ENCODE data around the gene LIN28B.

Gene LIN28B

DNA sequence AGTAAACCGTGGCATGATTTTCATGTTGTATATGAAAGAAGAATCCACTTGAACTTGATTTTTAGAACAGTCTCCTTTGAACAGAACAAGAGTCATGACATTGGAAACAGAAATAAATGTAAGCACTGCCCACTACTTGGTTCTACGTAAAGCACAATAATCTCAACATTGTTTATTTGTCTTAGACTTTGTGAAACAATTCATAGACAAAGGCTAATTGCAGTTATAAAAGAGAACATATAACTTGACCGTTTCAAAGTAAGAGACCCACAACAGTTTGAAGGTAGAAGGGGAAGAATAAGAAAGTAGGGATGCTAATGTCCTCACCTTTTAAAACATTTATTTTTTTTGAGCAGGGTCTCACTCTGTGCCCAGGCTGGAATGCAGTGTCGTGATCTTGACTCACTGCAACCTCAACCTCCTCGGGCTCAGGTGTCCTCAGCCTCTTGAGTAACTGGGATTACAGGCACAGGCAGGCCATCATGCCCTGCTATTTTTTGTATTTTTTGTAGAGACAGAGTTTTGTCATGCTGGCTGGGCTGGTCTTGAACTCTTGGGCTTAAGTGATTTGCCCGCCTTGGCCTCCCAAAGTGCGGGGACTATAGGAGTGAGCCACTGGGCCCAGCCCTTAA lies 151.8 kb downstream of the LIN28B start:
- DNase-seq (ENCODE audit: low read depth in 2 of 3, low spot score in 2 of 3): no peak

DNA sequence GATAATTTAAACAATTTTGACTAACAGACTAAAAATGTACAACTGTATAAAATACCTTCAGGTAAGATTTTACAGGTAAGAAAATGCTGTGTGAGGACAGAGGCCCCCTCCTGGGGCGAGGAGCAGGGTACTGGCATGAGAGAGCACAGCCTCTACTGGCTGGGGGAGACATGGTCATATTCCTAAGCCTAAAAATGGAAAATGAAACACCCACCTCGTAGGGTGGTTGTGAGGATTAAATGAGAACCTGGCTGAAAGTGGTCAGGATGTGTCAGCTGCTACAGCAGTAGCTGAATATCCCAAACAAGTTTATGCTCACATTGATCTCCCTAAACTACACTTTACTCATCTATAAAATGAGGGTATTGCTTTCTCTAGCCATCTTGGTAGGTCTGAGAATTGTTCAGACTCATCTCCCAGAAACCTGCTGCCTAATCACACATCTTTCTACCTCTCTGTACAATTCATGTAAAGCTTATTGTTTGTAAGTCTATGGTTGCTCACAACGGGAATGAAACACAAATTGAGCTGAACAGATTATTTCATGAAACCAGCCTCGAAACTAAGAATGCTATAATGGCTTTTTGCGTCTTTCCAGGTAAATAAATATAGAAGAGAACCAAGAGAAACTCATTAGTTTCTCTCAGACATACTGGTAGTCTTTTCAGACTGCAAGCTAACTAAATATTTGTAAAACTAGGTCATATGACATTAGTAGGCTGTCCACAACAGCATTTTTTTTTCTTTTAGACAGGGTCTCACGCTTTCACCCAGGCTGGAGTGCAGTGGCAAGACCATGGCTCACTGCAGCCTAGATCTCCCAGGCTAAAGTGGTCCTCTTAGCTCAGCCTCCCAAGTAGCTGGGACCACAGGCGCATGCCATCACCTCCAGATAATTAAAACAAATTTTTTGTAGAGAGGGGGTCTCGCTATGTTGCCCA lies 153.3 kb downstream of the LIN28B start:
- DNase-seq (ENCODE audit: low read depth in 2 of 3, low spot score in 2 of 3): no peak

DNA sequence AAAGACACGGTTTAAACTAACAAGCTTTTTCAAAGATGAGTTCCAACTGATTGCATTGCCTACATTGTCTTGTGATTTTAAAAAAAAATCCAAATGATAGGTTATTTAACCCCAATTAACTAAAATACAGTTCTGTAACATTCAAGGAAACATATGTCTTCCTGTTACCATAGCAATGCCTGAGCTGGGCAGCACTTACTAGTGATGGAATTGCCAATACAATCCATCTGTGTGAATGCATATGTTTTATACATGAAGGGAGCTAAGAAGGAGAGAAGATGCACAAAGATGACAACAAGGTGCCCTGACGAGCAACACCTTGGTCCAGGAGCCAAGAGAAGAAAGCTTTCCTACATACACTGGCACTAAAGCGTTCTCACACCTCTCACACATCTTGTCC lies 154.2 kb downstream of the LIN28B start:
- DNase-seq (ENCODE audit: low read depth in 2 of 3, low spot score in 2 of 3): no peak

DNA sequence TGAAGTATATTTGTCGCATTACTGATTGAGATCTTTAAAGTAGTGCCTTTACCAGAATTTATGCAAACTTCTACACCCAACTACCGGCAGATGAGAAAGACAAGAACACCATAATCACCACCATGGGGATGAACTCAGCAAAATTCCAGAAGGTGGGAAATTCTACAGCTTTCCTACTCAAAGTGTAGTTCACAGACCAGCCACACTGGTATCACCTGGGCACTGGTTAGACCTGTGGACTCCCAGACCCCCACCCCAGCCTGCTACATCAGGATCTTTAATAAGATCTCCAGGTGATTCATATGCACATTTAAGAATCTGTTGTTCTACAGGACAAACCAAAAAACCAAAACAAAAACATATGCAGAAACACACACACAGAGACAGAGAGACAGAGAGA lies 155.0 kb downstream of the LIN28B start:
- no peak for DNase-seq (ENCODE audit: low read depth in 2 of 3, low spot score in 2 of 3)

DNA sequence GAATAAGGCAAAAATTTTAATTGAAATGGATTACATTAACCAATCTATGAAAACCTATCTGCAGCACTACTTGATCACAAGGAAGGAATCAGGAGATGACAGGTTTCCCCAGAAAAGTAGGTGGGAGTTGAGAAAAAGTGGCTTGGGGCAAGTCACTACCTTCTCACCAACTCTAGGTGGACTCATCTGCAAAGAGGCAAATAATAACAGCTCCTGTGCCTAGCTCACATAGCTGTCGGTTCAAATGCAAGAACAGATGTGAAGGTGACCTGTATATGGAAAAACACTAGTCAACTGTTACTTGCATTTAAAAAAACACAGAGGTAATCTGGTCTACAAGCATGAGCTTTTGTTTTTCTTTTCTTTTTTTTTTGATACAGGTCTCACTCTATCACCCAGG lies 155.7 kb downstream of the LIN28B start:
- DNase-seq (ENCODE audit: low read depth in 2 of 3, low spot score in 2 of 3): no peak

DNA sequence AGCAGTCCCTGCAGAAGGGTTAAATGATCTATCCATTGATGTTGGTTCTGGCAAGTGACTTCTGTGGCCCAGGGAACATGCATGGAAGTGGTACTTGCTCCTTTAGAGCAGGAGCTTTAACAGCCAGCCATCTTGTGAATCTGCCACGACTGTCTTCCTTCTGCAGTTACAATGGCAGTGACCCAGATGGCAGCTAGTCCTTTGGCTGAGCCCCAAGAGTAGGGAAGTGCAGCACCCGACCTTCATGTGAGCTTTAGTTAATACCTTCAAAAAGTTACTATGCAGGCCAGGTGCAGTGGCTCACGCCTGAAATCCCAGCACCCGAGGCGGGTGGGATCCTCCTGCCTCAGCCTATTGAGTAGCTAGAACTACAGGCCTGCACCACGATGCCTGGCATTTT lies 156.5 kb downstream of the LIN28B start:
- no peak for DNase-seq (ENCODE audit: low read depth in 2 of 3, low spot score in 2 of 3)

DNA sequence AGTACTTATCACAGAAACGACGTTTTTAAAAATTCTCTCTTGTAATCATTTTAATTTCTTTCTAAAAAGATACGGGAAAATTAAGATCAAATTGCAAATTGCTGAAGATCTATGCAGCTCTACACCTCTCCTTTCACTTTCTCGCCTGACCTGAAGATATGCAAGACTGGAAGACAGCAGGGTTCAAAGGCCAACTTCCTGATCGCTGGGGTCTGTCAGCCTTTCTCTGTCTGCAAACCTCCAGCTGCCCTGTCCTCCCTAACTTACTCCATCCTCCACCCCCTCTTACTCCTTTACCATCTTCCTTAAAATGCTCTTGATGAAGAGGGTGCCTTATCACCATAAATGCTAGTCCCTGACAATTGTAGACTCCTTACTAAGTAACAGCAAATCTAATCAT lies 159.2 kb downstream of the LIN28B start:
- no peak for DNase-seq (ENCODE audit: low read depth in 2 of 3, low spot score in 2 of 3)

DNA sequence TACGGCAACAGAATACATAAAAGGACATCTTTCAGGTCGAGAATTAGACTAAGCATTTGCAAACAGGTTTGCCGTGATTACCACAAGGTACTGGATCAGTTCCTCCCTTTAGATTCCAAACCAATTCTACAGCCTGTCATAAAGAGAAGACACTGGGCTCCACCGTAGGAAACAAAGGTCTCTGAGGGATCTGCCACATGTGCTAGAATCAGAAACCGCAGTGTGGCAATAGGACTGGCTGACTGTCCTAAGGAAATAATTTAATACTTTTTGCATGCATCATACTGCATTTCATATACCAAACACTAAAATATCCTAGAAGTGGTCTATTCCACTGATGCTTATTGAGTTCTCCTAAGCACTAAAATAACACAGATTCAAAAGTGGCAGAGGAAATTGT lies 163.7 kb downstream of the LIN28B start:
- DNase-seq (ENCODE audit: low read depth in 2 of 3, low spot score in 2 of 3): no peak

DNA sequence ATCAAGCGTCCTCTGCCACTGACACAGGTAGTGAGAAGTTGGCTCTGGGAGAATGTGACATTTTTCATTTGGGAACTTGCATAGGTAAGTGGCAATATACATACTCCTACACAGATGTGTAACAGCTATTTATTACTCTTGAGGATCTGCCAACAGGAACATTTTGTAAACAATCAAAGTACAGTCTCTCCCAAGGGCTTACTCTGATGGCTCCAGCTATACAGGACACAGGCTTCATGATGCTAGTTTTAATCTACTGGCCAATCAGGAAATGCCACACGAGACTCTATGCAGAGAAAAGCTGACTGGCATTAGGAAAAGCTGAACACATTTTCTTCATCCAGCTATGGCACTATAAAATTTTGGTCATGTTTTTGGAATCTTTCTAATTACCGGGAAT lies 165.1 kb downstream of the LIN28B start:
- DNase-seq (ENCODE audit: low read depth in 2 of 3, low spot score in 2 of 3): no peak

DNA sequence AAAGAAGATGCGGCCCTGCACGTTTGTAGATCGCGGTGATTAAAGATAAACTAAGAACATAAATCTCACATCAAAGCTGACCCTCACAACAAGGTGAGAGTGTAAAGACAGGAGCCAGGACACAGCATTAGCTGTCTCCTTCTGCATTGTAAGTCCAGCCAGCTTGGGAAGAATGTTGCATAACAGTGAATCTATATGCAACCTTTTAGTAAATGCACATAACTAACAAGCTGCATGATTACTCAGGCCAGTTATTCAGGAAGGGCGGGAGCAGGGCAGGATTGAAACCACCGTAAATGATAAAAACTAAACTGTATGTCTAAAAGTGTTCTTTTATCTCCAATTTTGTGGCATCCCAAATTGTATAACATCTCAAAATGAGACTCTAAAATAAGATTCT lies 165.8 kb downstream of the LIN28B start:
- DNase-seq (ENCODE audit: low read depth in 2 of 3, low spot score in 2 of 3): no peak
